GM10847 (cell line): Measurements from ENCODE around the gene NR0B1.

Experiments used
- POLR2A ChIP-seq: IDR thresholded peaks from 2 replicates; pipeline ENCODE4 v1.6.1; 2011; ENCODE audit not compliant: insufficient read length; ENCODE audit errors: extremely low read depth

The NR0B1 gene

GRCh38 chrX:30283456-30284200 is 25.6 kb downstream of the NR0B1 start:
- TF ChIP-seq POLR2A = no peak

- TF ChIP-seq POLR2A = no peak
Measured at GRCh38 chrX:30282527-30282926, 26.7 kb downstream of the NR0B1 start.

GRCh38 chrX:30280428-30280827 is 28.8 kb downstream of the NR0B1 start:
- TF ChIP-seq POLR2A = no peak

GRCh38 chrX:30278365-30278764 is 30.8 kb downstream of the NR0B1 start:
- TF ChIP-seq POLR2A = no peak

GRCh38 chrX:30275498-30275897 is 33.7 kb downstream of the NR0B1 start:
- TF ChIP-seq POLR2A = no peak

GRCh38 chrX:30270639-30271038 is 38.6 kb downstream of the NR0B1 start:
- TF ChIP-seq POLR2A = no peak

GRCh38 chrX:30262763-30263162 is 46.4 kb downstream of the NR0B1 start:
- no peak for TF ChIP-seq POLR2A

GRCh38 chrX:30261012-30261411 is 48.2 kb downstream of the NR0B1 start:
- no peak for TF ChIP-seq POLR2A

GRCh38 chrX:30259927-30260326 is 49.3 kb downstream of the NR0B1 start:
- TF ChIP-seq POLR2A = no peak
